ENCODE measurements around the gene VAPB. TPM values are rescaled to one million over a fixed set of nuclear protein-coding genes. Genes with fewer than 3 reads are reported as not detected.

VAPB gene
- total RNA-seq, 2 donors from 2014 or later = 45.8 to 55.3 TPM

GRCh38 chr20:58435237-58435636 is 46.2 kb downstream of the VAPB start:
- Mint-ChIP-seq H3K9me3 (no peaks in the 10 kb centered on the region), H3K4me1 (ENCODE audit: low read depth) (peaks cover 41% of the 10 kb centered on the region), H3K27ac (no peak overlapping the region), H3K36me3 (ENCODE audit: insufficient read depth in 2 of 2) (peaks cover 2 to 10% of the 10 kb centered on the region in 2 donors), H3K4me3 (no peak overlapping the region), H3K27me3 (ENCODE audit: low read depth) (no peaks in the 10 kb centered on the region)
- DNase-seq (no peak), ATAC-seq (replicated peaks in 1 of 2) (no peak)

- Mint-ChIP-seq H3K9me3 (no peaks in the 10 kb centered on the region), H3K36me3 (ENCODE audit: insufficient read depth in 2 of 2) (peaks cover 2 to 11% of the 10 kb centered on the region in 2 donors), H3K27ac (no peak overlapping the region), H3K4me1 (ENCODE audit: low read depth) (peaks cover 30% of the 10 kb centered on the region), H3K4me3 (no peak overlapping the region), H3K27me3 (ENCODE audit: low read depth) (no peaks in the 10 kb centered on the region)
- DNase-seq (no peak), ATAC-seq (replicated peaks in 1 of 2) (no peak)
Observed at GRCh38 chr20:58436868-58437645, 48.0 kb downstream of the VAPB start.

- no peak for DNase-seq
- Mint-ChIP-seq H3K27me3 (ENCODE audit: low read depth) (no peaks in the 10 kb centered on the region), H3K27ac (peak overlapping the region; percentile 85), H3K4me1 (ENCODE audit: low read depth) (peaks cover 17% of the 10 kb centered on the region), H3K36me3 (ENCODE audit: insufficient read depth in 2 of 2) (peaks cover 4 to 14% of the 10 kb centered on the region in 2 donors), H3K4me3 (no peak overlapping the region), H3K9me3 (no peaks in the 10 kb centered on the region)
- no peak for ATAC-seq (replicated peaks in 1 of 2)
Observed at GRCh38 chr20:58438970-58439808, 50.2 kb downstream of the VAPB start.

- Mint-ChIP-seq H3K27ac (peak overlapping the region; percentile 85), H3K27me3 (ENCODE audit: low read depth) (no peaks in the 10 kb centered on the region), H3K36me3 (ENCODE audit: insufficient read depth in 2 of 2) (peaks cover 2 to 15% of the 10 kb centered on the region in 2 donors), H3K4me1 (ENCODE audit: low read depth) (peaks cover 13% of the 10 kb centered on the region), H3K9me3 (no peaks in the 10 kb centered on the region), H3K4me3 (no peak overlapping the region)
- DNase-seq (no peak), ATAC-seq (replicated peaks in 1 of 2) (no peak)
Observed at GRCh38 chr20:58440021-58440767, 51.2 kb downstream of the VAPB start.

- DNase-seq = no peak
- Mint-ChIP-seq H3K9me3 (no peaks in the 10 kb centered on the region), H3K4me3 (no peak overlapping the region), H3K36me3 (ENCODE audit: insufficient read depth in 2 of 2) (peaks cover 3 to 14% of the 10 kb centered on the region in 2 donors), H3K4me1 (ENCODE audit: low read depth) (peaks cover 9% of the 10 kb centered on the region), H3K27me3 (ENCODE audit: low read depth) (no peaks in the 10 kb centered on the region), H3K27ac (no peak overlapping the region)
- ATAC-seq (replicated peaks in 1 of 2) = no peak
Observed at GRCh38 chr20:58441723-58442122, 52.7 kb downstream of the VAPB start.

GRCh38 chr20:58444746-58445255 is 55.8 kb downstream of the VAPB start:
- Mint-ChIP-seq H3K36me3 (ENCODE audit: insufficient read depth in 2 of 2) (peaks cover 3 to 13% of the 10 kb centered on the region in 2 donors), H3K9me3 (no peaks in the 10 kb centered on the region), H3K27me3 (ENCODE audit: low read depth) (no peaks in the 10 kb centered on the region), H3K27ac (peak overlapping the region; percentile 18), H3K4me3 (no peak overlapping the region), H3K4me1 (ENCODE audit: low read depth) (peaks cover 6% of the 10 kb centered on the region)
- DNase-seq = no peak
- no peak for ATAC-seq (replicated peaks in 1 of 2)

- no peaks in the 10 kb centered on the region for H3K27me3 Mint-ChIP-seq (ENCODE audit: low read depth)
- H3K27ac Mint-ChIP-seq = no peak overlapping the region
- no peak overlapping the region for H3K4me3 Mint-ChIP-seq
- DNase-seq (no peak), ATAC-seq (replicated peaks in 1 of 2) (no peak)
- H3K36me3 Mint-ChIP-seq (ENCODE audit: insufficient read depth in 2 of 2) = peaks cover 3 to 14% of the 10 kb centered on the region in 2 donors
- H3K4me1 Mint-ChIP-seq (ENCODE audit: low read depth) = peaks cover 6% of the 10 kb centered on the region
- no peaks in the 10 kb centered on the region for H3K9me3 Mint-ChIP-seq
Observed at GRCh38 chr20:58446264-58446959, 57.4 kb downstream of the VAPB start.

GRCh38 chr20:58446960-58447265 is 57.9 kb downstream of the VAPB start:
- H3K9me3 Mint-ChIP-seq = no peaks in the 10 kb centered on the region
- H3K36me3 Mint-ChIP-seq (ENCODE audit: insufficient read depth in 2 of 2) = peaks cover 3 to 14% of the 10 kb centered on the region in 2 donors
- H3K4me3 Mint-ChIP-seq = no peak overlapping the region
- ATAC-seq (replicated peaks in 1 of 2) (no peak), DNase-seq (no peak)
- H3K4me1 Mint-ChIP-seq (ENCODE audit: low read depth) = peaks cover 6% of the 10 kb centered on the region
- H3K27ac Mint-ChIP-seq = no peak overlapping the region
- no peaks in the 10 kb centered on the region for H3K27me3 Mint-ChIP-seq (ENCODE audit: low read depth)

- Mint-ChIP-seq H3K9me3 (no peaks in the 10 kb centered on the region), H3K4me1 (ENCODE audit: low read depth) (peaks cover 6% of the 10 kb centered on the region), H3K36me3 (ENCODE audit: insufficient read depth in 2 of 2) (peaks cover 2 to 14% of the 10 kb centered on the region in 2 donors), H3K4me3 (no peak overlapping the region), H3K27ac (no peak overlapping the region), H3K27me3 (ENCODE audit: low read depth) (no peaks in the 10 kb centered on the region)
- peak; percentile 62 for ATAC-seq (replicated peaks in 1 of 2)
- DNase-seq = peak; percentile 63
Observed at GRCh38 chr20:58447511-58448391, 58.7 kb downstream of the VAPB start.

GRCh38 chr20:58448958-58449357 is 59.9 kb downstream of the VAPB start:
- peaks cover 3 to 12% of the 10 kb centered on the region in 2 donors for H3K36me3 Mint-ChIP-seq (ENCODE audit: insufficient read depth in 2 of 2)
- no peaks in the 10 kb centered on the region for H3K27me3 Mint-ChIP-seq (ENCODE audit: low read depth)
- peaks cover under 1 to 1% of the 10 kb centered on the region in 2 donors for H3K9me3 Mint-ChIP-seq
- H3K4me1 Mint-ChIP-seq (ENCODE audit: low read depth) = peaks cover 6% of the 10 kb centered on the region
- H3K27ac Mint-ChIP-seq = no peak overlapping the region
- no peak overlapping the region for H3K4me3 Mint-ChIP-seq
- DNase-seq = no peak
- ATAC-seq (replicated peaks in 1 of 2) = no peak

GRCh38 chr20:58449681-58450221 is 60.7 kb downstream of the VAPB start:
- no peak for DNase-seq
- H3K27me3 Mint-ChIP-seq (ENCODE audit: low read depth) = no peaks in the 10 kb centered on the region
- no peak for ATAC-seq (replicated peaks in 1 of 2)
- no peak overlapping the region for H3K4me3 Mint-ChIP-seq
- peaks cover 4 to 6% of the 10 kb centered on the region in 2 donors for H3K9me3 Mint-ChIP-seq
- no peak overlapping the region for H3K27ac Mint-ChIP-seq
- peaks cover 6% of the 10 kb centered on the region for H3K4me1 Mint-ChIP-seq (ENCODE audit: low read depth)
- peaks cover 8 to 12% of the 10 kb centered on the region in 2 donors for H3K36me3 Mint-ChIP-seq (ENCODE audit: insufficient read depth in 2 of 2)
